ENCODE results near the gene FHOD1.

DNA sequence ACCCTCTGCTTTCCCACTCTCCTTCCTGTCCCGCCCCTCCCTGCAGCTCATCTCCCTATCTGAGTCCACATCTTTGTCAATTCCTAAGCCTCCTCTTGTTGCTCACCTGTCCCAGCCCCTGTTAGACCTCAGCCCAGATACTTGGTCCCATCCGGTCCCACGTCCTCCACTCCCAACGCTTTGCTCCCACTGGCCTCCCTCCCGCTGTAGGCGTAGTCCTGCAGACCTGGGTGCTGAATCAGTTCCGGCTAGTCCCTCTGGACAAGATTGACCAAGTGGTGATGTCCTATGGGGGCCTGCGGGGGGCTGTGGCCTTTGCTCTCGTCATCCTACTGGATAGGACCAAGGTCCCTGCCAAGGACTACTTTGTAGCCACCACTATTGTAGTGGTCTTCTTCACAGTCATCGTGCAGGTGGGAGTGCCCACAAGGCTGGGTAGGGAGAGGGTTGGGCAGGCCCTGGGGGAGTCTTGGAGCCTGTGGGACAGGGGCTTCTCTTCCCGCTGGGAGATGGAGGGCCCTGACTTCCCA lies 9.5 kb upstream of the FHOD1 start:
- no peak for TF ChIP-seq POLR2A (IDR thresholded peaks at IDR 0.05; ENCODE audit: low read length)
- TF ChIP-seq CEBPB (IDR thresholded peaks at IDR 0.05) = no peak
- TF ChIP-seq, protein P1, sequence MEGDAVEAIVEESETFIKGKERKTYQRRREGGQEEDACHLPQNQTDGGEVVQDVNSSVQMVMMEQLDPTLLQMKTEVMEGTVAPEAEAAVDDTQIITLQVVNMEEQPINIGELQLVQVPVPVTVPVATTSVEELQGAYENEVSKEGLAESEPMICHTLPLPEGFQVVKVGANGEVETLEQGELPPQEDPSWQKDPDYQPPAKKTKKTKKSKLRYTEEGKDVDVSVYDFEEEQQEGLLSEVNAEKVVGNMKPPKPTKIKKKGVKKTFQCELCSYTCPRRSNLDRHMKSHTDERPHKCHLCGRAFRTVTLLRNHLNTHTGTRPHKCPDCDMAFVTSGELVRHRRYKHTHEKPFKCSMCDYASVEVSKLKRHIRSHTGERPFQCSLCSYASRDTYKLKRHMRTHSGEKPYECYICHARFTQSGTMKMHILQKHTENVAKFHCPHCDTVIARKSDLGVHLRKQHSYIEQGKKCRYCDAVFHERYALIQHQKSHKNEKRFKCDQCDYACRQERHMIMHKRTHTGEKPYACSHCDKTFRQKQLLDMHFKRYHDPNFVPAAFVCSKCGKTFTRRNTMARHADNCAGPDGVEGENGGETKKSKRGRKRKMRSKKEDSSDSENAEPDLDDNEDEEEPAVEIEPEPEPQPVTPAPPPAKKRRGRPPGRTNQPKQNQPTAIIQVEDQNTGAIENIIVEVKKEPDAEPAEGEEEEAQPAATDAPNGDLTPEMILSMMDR (IDR thresholded peaks at IDR 0.05) = no peak
- TF ChIP-seq CHD4 (IDR thresholded peaks at IDR 0.05; ENCODE audit: borderline replicate concordance) = no peak
- no peak for TF ChIP-seq EP300 (IDR thresholded peaks at IDR 0.05)
- TF ChIP-seq MAFK (IDR thresholded peaks at IDR 0.05; ENCODE audit: partially characterized antibody) = no peak
- TF ChIP-seq, protein P2, sequence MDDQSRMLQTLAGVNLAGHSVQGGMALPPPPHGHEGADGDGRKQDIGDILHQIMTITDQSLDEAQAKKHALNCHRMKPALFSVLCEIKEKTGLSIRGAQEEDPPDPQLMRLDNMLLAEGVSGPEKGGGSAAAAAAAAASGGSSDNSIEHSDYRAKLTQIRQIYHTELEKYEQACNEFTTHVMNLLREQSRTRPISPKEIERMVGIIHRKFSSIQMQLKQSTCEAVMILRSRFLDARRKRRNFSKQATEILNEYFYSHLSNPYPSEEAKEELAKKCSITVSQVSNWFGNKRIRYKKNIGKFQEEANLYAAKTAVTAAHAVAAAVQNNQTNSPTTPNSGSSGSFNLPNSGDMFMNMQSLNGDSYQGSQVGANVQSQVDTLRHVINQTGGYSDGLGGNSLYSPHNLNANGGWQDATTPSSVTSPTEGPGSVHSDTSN (IDR thresholded peaks at IDR 0.05) = no peak
- TF ChIP-seq ZFP36 (IDR thresholded peaks at IDR 0.05; ENCODE audit: borderline replicate concordance, partially characterized antibody) = no peak
- no peak for TF ChIP-seq TFCP2L1 (CRISPR knock-in tag; IDR thresholded peaks at IDR 0.05)
- no peak for TF ChIP-seq FOSL2 (IDR thresholded peaks at IDR 0.05)
- no peak for TF ChIP-seq FOSL2 (CRISPR knock-in tag; IDR thresholded peaks at IDR 0.05)
- TF ChIP-seq RAD21 (conservative IDR thresholded peaks at IDR 0.05 in 1 of 2, IDR thresholded peaks at IDR 0.05 in 1 of 2) = no peak
- no peak for TF ChIP-seq KDM1A (IDR thresholded peaks at IDR 0.05; ENCODE audit: low read depth)
- no peak for TF ChIP-seq RCOR1 (IDR thresholded peaks at IDR 0.05; ENCODE audit: low read depth, low read length)
- TF ChIP-seq CHD2 (IDR thresholded peaks at IDR 0.05; ENCODE audit: low read length, partially characterized antibody) = no peak
